K562 (cell line): ENCODE measurements around the gene MLST8. TPM values are rescaled to one million over a fixed set of nuclear protein-coding genes. Genes with fewer than 3 reads are reported as not detected.

ENCODE experiments used
- CBFB ChIP-seq: sonication (generic); formaldehyde crosslinking; IDR thresholded peaks from 2 replicates; pipeline ENCODE4 v1.4.0; 2020; ENCODE audit warnings: mild to moderate bottlenecking, missing genetic modification reagents
- CHCHD3 ChIP-seq: fragments of 250-450 bp; sonication (Bioruptor Pico); IDR thresholded peaks from 2 replicates; pipeline ENCODE4 v2.1.2; 2022; ENCODE audit warnings: mild to moderate bottlenecking
- DMBX1 ChIP-seq: fragments of 250-450 bp; sonication (Bioruptor Pico); IDR thresholded peaks from 2 replicates; pipeline ENCODE4 v1.8.0; 2022; ENCODE audit warnings: inconsistent platforms, mild to moderate bottlenecking, moderate library complexity, borderline replicate concordance
- ETV1 ChIP-seq: fragments of 450-650 bp; conservative IDR thresholded peaks from 2 replicates; pipeline ENCODE4 v1.6.1; 2016; ENCODE audit warnings: missing genetic modification characterization, control low read depth, low read depth, missing compliant biosample characterization
- GTF2A2 ChIP-seq: IDR thresholded peaks from 2 replicates; pipeline ENCODE4 v1.6.1; 2016; ENCODE audit warnings: mild to moderate bottlenecking, missing genetic modification characterization, missing compliant biosample characterization
- HCFC1 ChIP-seq: IDR thresholded peaks from 2 replicates; pipeline ENCODE4 v1.6.1; 2012; ENCODE audit warnings: low read depth, low read length, improper control_type of control experiment
- HNRNPUL1 ChIP-seq: fragments of 200-400 bp; formaldehyde crosslinking; IDR thresholded peaks from 2 replicates; pipeline ENCODE4 v1.6.1; 2017; ENCODE audit warnings: low read length
- ILK ChIP-seq: fragments of 450-650 bp; IDR thresholded peaks from 2 replicates; pipeline ENCODE4 v1.6.1; 2016; ENCODE audit warnings: missing genetic modification characterization, low read depth, mild to moderate bottlenecking, missing compliant biosample characterization, moderate library complexity, borderline replicate concordance
- KDM2B ChIP-seq: fragments of 250-450 bp; sonication (Bioruptor Pico); IDR thresholded peaks from 2 replicates; pipeline ENCODE4 v1.8.0; 2021; ENCODE audit warnings: mild to moderate bottlenecking, moderate library complexity
- MYC ChIP-seq, 2 experiments: fragments of 250-450 bp in 1 of 2; sonication (Bioruptor Pico) in 1 of 2; IDR thresholded peaks; 2 replicates each; pipeline versions ENCODE4 v1.5.1 to v1.6.1; 2012 to 2021; ENCODE audit warnings: low read depth in 2 of 2, borderline replicate concordance in 1 of 2, improper control_type of control experiment in 1 of 2, low read length in 1 of 2, mild to moderate bottlenecking in 1 of 2, moderate library complexity in 1 of 2
- NR2C2 ChIP-seq, 2 experiments: fragments of 200-800 bp in 1 of 2; sonication (Bioruptor generic) in 1 of 2; sonication (generic) in 1 of 2; formaldehyde crosslinking in 1 of 2; IDR thresholded peaks; 2 replicates each; pipeline versions ENCODE4 v1.6.1 to v1.8.0; 2016 to 2022; ENCODE audit warnings: mild to moderate bottlenecking in 1 of 2, missing compliant biosample characterization in 1 of 2, missing genetic modification characterization in 1 of 2, missing genetic modification reagents in 1 of 2
- NR4A1 ChIP-seq, 2 experiments: fragments of 250-450 bp in 1 of 2; fragments of 450-650 bp in 1 of 2; sonication (Bioruptor Pico) in 1 of 2; IDR thresholded peaks; 2 replicates each; pipeline versions ENCODE4 v1.4.0 to v1.6.1; 2016 to 2020; ENCODE audit warnings: mild to moderate bottlenecking in 2 of 2, missing compliant biosample characterization in 1 of 2, missing genetic modification characterization in 1 of 2, moderate library complexity in 1 of 2
- PHB2 ChIP-seq: fragments of 450-650 bp; IDR thresholded peaks from 2 replicates; pipeline ENCODE4 v1.6.1; 2017; ENCODE audit warnings: low read depth
- PHTF2 ChIP-seq: fragments of 250-450 bp; sonication (Bioruptor Pico); IDR thresholded peaks from 2 replicates; pipeline ENCODE4 v1.5.0; 2021; ENCODE audit warnings: mild to moderate bottlenecking
- PPARD ChIP-seq: fragments of 250-450 bp; sonication (Bioruptor Pico); IDR thresholded peaks from 2 replicates; pipeline ENCODE4 v1.8.0; 2022; ENCODE audit warnings: inconsistent platforms, mild to moderate bottlenecking, moderate library complexity
- RBM15 ChIP-seq: fragments of 200-400 bp; formaldehyde crosslinking; IDR thresholded peaks from 2 replicates; pipeline ENCODE4 v1.6.1; 2018; ENCODE audit warnings: mild to moderate bottlenecking, low read length, moderate library complexity; ENCODE audit not compliant: insufficient read depth
- SMARCB1 ChIP-seq: IDR thresholded peaks from 2 replicates; pipeline ENCODE4 v1.6.1; 2011; ENCODE audit warnings: improper control_type of control experiment, low read depth; ENCODE audit not compliant: insufficient read length
- TCF3 ChIP-seq: sonication (generic); formaldehyde crosslinking; IDR thresholded peaks from 2 replicates; pipeline ENCODE4 v1.4.0; 2020; ENCODE audit warnings: mild to moderate bottlenecking, missing genetic modification reagents
- ZC3H4 ChIP-seq: sonication (generic); formaldehyde crosslinking; IDR thresholded peaks from 2 replicates; pipeline ENCODE4 v1.9.0; 2021; ENCODE audit warnings: missing genetic modification reagents, borderline replicate concordance
- ZNF24 ChIP-seq: fragments of 450-650 bp; IDR thresholded peaks from 2 replicates; pipeline ENCODE4 v1.6.1; 2016
- polyA plus RNA-seq, 8 experiments: library from polyadenylated mRNA; depleted of rRNA in 4 of 8; stranded (reverse) in 5 of 8; unstranded in 3 of 8; fragments of >200 nt; fragmentation: Nextera tagmentation in 2 of 8; fragmentation: Illumina TruSeq in 1 of 8; extraction: Ambion mirVana in 2 of 8; extraction: Trizol in 1 of 8; gene quantifications; 2 replicates each; pipeline versions ENCODE4 v1.2.1 to v1.2.3, GENCODE V29; 2011 to 2014; ENCODE audit warnings: inconsistent platforms in 1 of 8, missing spikeins in 1 of 8
- total RNA-seq, 7 experiments: library from RNA; depleted of rRNA in 6 of 7; stranded (reverse); fragments of >200 nt in 6 of 7; fragmentation: Illumina TruSeq in 2 of 7; extraction: Trizol in 2 of 7; gene quantifications; 2 replicates each; pipeline versions ENCODE4 v1.2.1 to v1.2.3, GENCODE V29; 2011 to 2021; ENCODE audit warnings: low replicate concordance in 1 of 7
- TF ChIP-seq, protein P1 (sequence below): fragments of 250-450 bp; sonication (Bioruptor Pico); IDR thresholded peaks from 2 replicates; pipeline ENCODE4 v1.8.0; 2021; ENCODE audit warnings: moderate library complexity, mild to moderate bottlenecking, inconsistent platforms
- TF ChIP-seq, protein P2 (sequence below): fragments of 450-650 bp; IDR thresholded peaks from one replicate; pipeline ENCODE4 v1.6.1; 2018; ENCODE audit warnings: mild to moderate bottlenecking, moderate library complexity; ENCODE audit not compliant: partially characterized antibody
- TF ChIP-seq, protein P3 (sequence below): fragments of 200-800 bp; sonication (Bioruptor generic); IDR thresholded peaks from 2 replicates; pipeline ENCODE4 v1.6.1; 2017; ENCODE audit warnings: missing genetic modification characterization, missing compliant biosample characterization
- TF ChIP-seq, protein P4 (sequence below): sonication (generic); formaldehyde crosslinking; IDR thresholded peaks from 2 replicates; pipeline ENCODE4 v1.8.0; 2023; ENCODE audit warnings: mild to moderate bottlenecking, missing genetic modification reagents

MLST8 gene
- total and polyA plus RNA-seq, 9 of the 15 experiments (the other 6 are each of a cell fraction or from before 2014, with no cell fraction given), result 1.5 to 116 (median 43.3) TPM

DNA sequence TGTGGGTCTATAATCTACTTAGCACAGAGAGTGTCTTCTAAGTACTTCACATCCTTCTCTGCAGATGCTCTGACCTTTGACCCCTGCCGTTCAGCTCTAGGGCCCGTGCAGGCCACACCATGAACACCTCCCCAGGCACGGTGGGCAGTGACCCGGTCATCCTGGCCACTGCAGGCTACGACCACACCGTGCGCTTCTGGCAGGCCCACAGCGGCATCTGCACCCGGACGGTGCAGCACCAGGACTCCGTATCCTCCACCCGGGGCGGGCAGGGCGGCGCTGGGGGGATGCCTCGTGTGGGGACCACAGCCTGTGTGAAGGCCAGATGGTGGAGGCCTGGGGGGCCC, 686 bp downstream of the MLST8 start (continued):
- TF ChIP-seq HCFC1, result no peak
- TF ChIP-seq ZC3H4, result 0 out of 2 replicates have a peak, but pooled peaks have one; percentile 31
- TF ChIP-seq GTF2A2 (tag), result no peak
- TF ChIP-seq, protein P1, sequence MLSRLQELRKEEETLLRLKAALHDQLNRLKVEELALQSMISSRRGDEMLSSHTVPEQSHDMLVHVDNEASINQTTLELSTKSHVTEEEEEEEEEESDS (CRISPR knock-in tag), result no peak
- TF ChIP-seq DMBX1 (CRISPR knock-in tag), result no peak; the same call in 1 of the 2 replicates
- TF ChIP-seq CBFB (CRISPR knock-in tag), result peak; percentile 77
- no peak for TF ChIP-seq SMARCB1
- TF ChIP-seq, protein P2, sequence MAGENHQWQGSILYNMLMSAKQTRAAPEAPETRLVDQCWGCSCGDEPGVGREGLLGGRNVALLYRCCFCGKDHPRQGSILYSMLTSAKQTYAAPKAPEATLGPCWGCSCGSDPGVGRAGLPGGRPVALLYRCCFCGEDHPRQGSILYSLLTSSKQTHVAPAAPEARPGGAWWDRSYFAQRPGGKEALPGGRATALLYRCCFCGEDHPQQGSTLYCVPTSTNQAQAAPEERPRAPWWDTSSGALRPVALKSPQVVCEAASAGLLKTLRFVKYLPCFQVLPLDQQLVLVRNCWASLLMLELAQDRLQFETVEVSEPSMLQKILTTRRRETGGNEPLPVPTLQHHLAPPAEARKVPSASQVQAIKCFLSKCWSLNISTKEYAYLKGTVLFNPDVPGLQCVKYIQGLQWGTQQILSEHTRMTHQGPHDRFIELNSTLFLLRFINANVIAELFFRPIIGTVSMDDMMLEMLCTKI, result no peak
- TF ChIP-seq PPARD (CRISPR knock-in tag), result no peak
- TF ChIP-seq NR2C2 (CRISPR knock-in tag; IDR thresholded peaks at IDR 0.05), result peak; percentile 95
- TF ChIP-seq NR2C2 (tag; IDR thresholded peaks at IDR 0.05), result peak; percentile 97
- no peak for TF ChIP-seq MYC (IDR thresholded peaks at IDR 0.05; ENCODE audit: low read depth, low read length)
- TF ChIP-seq MYC (CRISPR knock-in tag; IDR thresholded peaks at IDR 0.05; ENCODE audit: borderline replicate concordance, low read depth), result peak; percentile 90; the same call in 1 of the 2 replicates
- no peak for TF ChIP-seq ZNF24
- TF ChIP-seq NR4A1 (CRISPR knock-in tag; IDR thresholded peaks at IDR 0.05), result 0 out of 2 replicates have a peak, but pooled peaks have one; percentile 22
- TF ChIP-seq NR4A1 (tag; IDR thresholded peaks at IDR 0.05), result no peak
- no peak for TF ChIP-seq ETV1 (tag)
- peak; percentile 28; the same call in 1 of the 2 replicates for TF ChIP-seq TCF3 (CRISPR knock-in tag)
- 0 out of 2 replicates have a peak, but pooled peaks have one; percentile 70 for TF ChIP-seq PHTF2
- no peak for TF ChIP-seq HNRNPUL1
- no peak for TF ChIP-seq CHCHD3
- no peak for TF ChIP-seq KDM2B
- no peak for TF ChIP-seq ILK (tag)
- TF ChIP-seq, protein P3, sequence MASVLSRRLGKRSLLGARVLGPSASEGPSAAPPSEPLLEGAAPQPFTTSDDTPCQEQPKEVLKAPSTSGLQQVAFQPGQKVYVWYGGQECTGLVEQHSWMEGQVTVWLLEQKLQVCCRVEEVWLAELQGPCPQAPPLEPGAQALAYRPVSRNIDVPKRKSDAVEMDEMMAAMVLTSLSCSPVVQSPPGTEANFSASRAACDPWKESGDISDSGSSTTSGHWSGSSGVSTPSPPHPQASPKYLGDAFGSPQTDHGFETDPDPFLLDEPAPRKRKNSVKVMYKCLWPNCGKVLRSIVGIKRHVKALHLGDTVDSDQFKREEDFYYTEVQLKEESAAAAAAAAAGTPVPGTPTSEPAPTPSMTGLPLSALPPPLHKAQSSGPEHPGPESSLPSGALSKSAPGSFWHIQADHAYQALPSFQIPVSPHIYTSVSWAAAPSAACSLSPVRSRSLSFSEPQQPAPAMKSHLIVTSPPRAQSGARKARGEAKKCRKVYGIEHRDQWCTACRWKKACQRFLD (CRISPR knock-in tag), result no peak
- TF ChIP-seq, protein P4, sequence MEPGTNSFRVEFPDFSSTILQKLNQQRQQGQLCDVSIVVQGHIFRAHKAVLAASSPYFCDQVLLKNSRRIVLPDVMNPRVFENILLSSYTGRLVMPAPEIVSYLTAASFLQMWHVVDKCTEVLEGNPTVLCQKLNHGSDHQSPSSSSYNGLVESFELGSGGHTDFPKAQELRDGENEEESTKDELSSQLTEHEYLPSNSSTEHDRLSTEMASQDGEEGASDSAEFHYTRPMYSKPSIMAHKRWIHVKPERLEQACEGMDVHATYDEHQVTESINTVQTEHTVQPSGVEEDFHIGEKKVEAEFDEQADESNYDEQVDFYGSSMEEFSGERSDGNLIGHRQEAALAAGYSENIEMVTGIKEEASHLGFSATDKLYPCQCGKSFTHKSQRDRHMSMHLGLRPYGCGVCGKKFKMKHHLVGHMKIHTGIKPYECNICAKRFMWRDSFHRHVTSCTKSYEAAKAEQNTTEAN (CRISPR knock-in tag), result 0 out of 2 replicates have a peak, but pooled peaks have one; percentile 10
- TF ChIP-seq RBM15, result no peak
- TF ChIP-seq PHB2, result no peak
